ENCODE measurements around the gene MRFAP1L1. TPM values are rescaled to one million over a fixed set of nuclear protein-coding genes. Genes with fewer than 3 reads are reported as not detected.

Gene MRFAP1L1
- total and polyA plus RNA-seq, 2 experiments from 2014 or later: 61.6 to 73.8 TPM

GRCh38 chr4:6710996-6711395 is 1.3 kb upstream of the MRFAP1L1 start (continued):
- no peak for TF ChIP-seq ZNF114 (CRISPR knock-in tag; IDR thresholded peaks at IDR 0.05)
- TF ChIP-seq NANOG (IDR thresholded peaks at IDR 0.05; ENCODE audit: borderline replicate concordance): no peak
- no peak for TF ChIP-seq POLR2AphosphoS5 (IDR thresholded peaks at IDR 0.05; ENCODE audit: low read depth)
- TF ChIP-seq REST (IDR thresholded peaks at IDR 0.05; ENCODE audit: unreplicated experiment): no peak

GRCh38 chr4:6710282-6710681 is 617 bp upstream of the MRFAP1L1 start:
- Histone ChIP-seq H3K79me2 (replicated peaks; ENCODE audit: insufficient read depth) (peaks cover 42% of the 10 kb centered on the region), H3F3A (replicated peaks; ENCODE audit: low read depth) (no peaks in the 10 kb centered on the region), H2AFZ (peak overlapping the region; percentile 94), H4K20me1 (replicated peaks; ENCODE audit: insufficient read depth) (peaks cover 21% of the 10 kb centered on the region; the same call in 1 of the 2 replicates), H3K9me2 (ENCODE audit: insufficient read depth) (no peaks in the 10 kb centered on the region), H3K27me3 (ENCODE audit: insufficient read depth) (no peaks in the 10 kb centered on the region; the same call in 1 of the 2 replicates), H3K36me3 (ENCODE audit: insufficient read depth) (peaks cover 11% of the 10 kb centered on the region), H3K4me2 (peak overlapping the region; percentile 93), H3K4me3 (peak overlapping the region; percentile 84), H3K27ac (ENCODE audit: low read depth) (no peak overlapping the region), H3K4me1 (ENCODE audit: insufficient read depth) (peaks cover 20% of the 10 kb centered on the region)
- ATAC-seq: peak; percentile 68
- H3K4me3 Mint-ChIP-seq: peak overlapping the region; percentile 100
- peaks cover 7% of the 10 kb centered on the region; the same call in 2 of the 3 replicates for H3K9me3 Mint-ChIP-seq
- DNase-seq (ENCODE audit: low spot score): no peak
- H3K36me3 Mint-ChIP-seq (ENCODE audit: low read depth): peaks cover 30% of the 10 kb centered on the region
- TF ChIP-seq EZH2 (IDR thresholded peaks at IDR 0.05; ENCODE audit: low read depth, unreplicated experiment): no peak
- no peak for TF ChIP-seq REST (IDR thresholded peaks at IDR 0.05; ENCODE audit: unreplicated experiment)
- no peak for TF ChIP-seq STAT1 (IDR thresholded peaks at IDR 0.05; ENCODE audit: unreplicated experiment)
- TF ChIP-seq EZH2phosphoT487 (IDR thresholded peaks at IDR 0.05; ENCODE audit: unreplicated experiment): no peak
- TF ChIP-seq CREB1 (CRISPR knock-in tag; IDR thresholded peaks at IDR 0.05; ENCODE audit: low read depth): no peak
- TF ChIP-seq ZNF462 (CRISPR knock-in tag; IDR thresholded peaks at IDR 0.05): no peak
- TF ChIP-seq ZNF331 (CRISPR knock-in tag; IDR thresholded peaks at IDR 0.05; ENCODE audit: low read depth): no peak
- TF ChIP-seq POLR2AphosphoS5 (IDR thresholded peaks at IDR 0.05; ENCODE audit: low read depth): no peak
- peaks cover 25% of the 10 kb centered on the region for H3K4me1 Mint-ChIP-seq
- no peaks in the 10 kb centered on the region for H3K27me3 Mint-ChIP-seq (ENCODE audit: insufficient read depth, low read depth, poor library complexity)
- no peak overlapping the region for H3K27ac Mint-ChIP-seq
